ENCODE measurements around the gene PEF1.

DNA sequence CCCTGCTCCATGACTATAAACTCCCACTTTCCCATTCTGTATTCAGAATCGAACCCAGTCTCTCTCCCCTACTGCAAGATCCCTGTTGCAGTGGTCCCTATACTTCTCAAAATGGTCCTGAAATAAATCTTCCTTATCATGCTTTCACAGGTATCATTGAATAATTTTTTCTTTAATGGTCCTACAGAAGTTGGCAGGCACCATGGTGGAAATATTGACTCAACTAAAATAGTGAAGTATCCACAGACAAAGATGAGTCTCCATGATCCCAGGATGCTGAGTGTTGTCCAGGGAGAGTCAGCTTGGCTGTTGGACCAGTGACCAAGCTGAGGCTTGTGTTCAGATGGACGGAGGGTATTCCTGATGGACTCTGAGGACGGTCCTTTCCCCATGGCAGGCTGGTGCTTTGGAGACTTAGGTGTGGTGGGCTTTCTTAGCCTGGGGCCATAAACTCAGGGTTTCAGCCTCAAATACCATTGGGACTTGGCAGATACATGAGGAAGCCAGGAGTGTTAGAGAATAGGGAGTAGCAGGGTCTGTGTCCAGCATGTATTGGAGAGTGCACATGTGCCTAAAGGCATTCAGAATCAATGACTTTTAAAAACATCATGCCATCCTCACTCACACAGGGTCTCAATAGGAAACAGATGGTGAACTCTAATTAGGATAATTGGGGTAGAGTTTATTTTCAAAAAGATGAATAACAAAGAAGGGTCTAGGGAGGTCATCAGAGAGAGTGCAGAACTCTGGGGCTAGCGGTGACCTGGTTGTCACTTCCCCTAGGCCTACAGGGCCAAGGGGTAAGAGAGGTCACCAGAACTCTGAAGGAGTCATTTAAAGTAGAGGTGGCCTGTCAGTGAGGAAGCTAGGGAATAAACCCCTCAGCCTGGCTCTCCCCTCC is 48.6 kb downstream of the PEF1 start:
- TF ChIP-seq EZH2phosphoT487 (IDR thresholded peaks at IDR 0.05; ENCODE audit: unreplicated experiment) (no peak), EZH2 (IDR thresholded peaks at IDR 0.05; ENCODE audit: low read depth, unreplicated experiment) (no peak), POLR2AphosphoS5 (IDR thresholded peaks at IDR 0.05; ENCODE audit: low read depth) (no peak), NANOG (IDR thresholded peaks at IDR 0.05; ENCODE audit: borderline replicate concordance) (no peak), REST (IDR thresholded peaks at IDR 0.05; ENCODE audit: unreplicated experiment) (no peak)
- TF ChIP-seq, protein P1, sequence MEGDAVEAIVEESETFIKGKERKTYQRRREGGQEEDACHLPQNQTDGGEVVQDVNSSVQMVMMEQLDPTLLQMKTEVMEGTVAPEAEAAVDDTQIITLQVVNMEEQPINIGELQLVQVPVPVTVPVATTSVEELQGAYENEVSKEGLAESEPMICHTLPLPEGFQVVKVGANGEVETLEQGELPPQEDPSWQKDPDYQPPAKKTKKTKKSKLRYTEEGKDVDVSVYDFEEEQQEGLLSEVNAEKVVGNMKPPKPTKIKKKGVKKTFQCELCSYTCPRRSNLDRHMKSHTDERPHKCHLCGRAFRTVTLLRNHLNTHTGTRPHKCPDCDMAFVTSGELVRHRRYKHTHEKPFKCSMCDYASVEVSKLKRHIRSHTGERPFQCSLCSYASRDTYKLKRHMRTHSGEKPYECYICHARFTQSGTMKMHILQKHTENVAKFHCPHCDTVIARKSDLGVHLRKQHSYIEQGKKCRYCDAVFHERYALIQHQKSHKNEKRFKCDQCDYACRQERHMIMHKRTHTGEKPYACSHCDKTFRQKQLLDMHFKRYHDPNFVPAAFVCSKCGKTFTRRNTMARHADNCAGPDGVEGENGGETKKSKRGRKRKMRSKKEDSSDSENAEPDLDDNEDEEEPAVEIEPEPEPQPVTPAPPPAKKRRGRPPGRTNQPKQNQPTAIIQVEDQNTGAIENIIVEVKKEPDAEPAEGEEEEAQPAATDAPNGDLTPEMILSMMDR (conservative IDR thresholded peaks at IDR 0.05; ENCODE audit: low read depth in 2 of 2), result no peak

Data from GM23338 (cell line).